Neural cell (in vitro differentiated cells): ENCODE results near the gene GCK. TPM values are rescaled to one million over a fixed set of nuclear protein-coding genes. Genes with fewer than 3 reads are reported as not detected.

Experiments
- H2AFZ ChIP-seq: fragments of 200-600, 300-800 bp; sonication (generic), shearing (Covaris generic); 2 replicates; pipeline ENCODE4 v1.6.0; 2014; ENCODE audit warnings: low read depth, mild to moderate bottlenecking, antibody characterized with exemption, low read length, moderate library complexity
- H3F3A ChIP-seq: fragments of 200-600 bp; shearing (Covaris generic); 2 replicates; pipeline ENCODE4 v1.6.1; 2016; ENCODE audit warnings: mild to moderate bottlenecking, moderate library complexity, mixed read lengths, antibody characterized with exemption, low read length; ENCODE audit not compliant: insufficient read depth, poor library complexity, severe bottlenecking
- H3K27ac ChIP-seq: fragments of 200-600, 300-800 bp; sonication (generic), shearing (Covaris generic); 2 replicates; pipeline ENCODE4 v1.5.1; 2014; ENCODE audit warnings: mild to moderate bottlenecking, low read length, moderate library complexity
- H3K27me3 ChIP-seq: fragments of 300-800, 200-600 bp; sonication (generic), shearing (Covaris generic); 2 replicates; pipeline ENCODE4 v1.6.0; 2014; ENCODE audit warnings: mild to moderate bottlenecking, low read depth, low read length, moderate library complexity; ENCODE audit not compliant: insufficient read depth
- H3K36me3 ChIP-seq: fragments of 300-800, 200-600 bp; sonication (generic), shearing (Covaris generic); 2 replicates; pipeline ENCODE4 v1.5.1; 2014; ENCODE audit warnings: mild to moderate bottlenecking, antibody characterized with exemption, low read length, moderate library complexity; ENCODE audit not compliant: insufficient read depth
- H3K4me2 ChIP-seq: fragments of 300-800, 200-600 bp; sonication (generic), shearing (Covaris generic); 2 replicates; pipeline ENCODE4 v1.6.0; 2014; ENCODE audit warnings: mild to moderate bottlenecking, low read length
- H3K4me3 ChIP-seq: fragments of 300-800, 200-600 bp; sonication (generic), shearing (Covaris generic); 2 replicates; pipeline ENCODE4 v1.5.1; 2014; ENCODE audit warnings: mild to moderate bottlenecking, low read length, moderate library complexity
- H3K79me2 ChIP-seq: fragments of 200-600 bp; shearing (Covaris generic); replicated peaks from 2 replicates; pipeline ENCODE4 v1.6.0; 2014; ENCODE audit warnings: mild to moderate bottlenecking, low read length, moderate library complexity; ENCODE audit not compliant: insufficient read depth
- H3K9ac ChIP-seq: fragments of 300-800, 200-600 bp; sonication (generic), shearing (Covaris generic); 2 replicates; pipeline ENCODE4 v1.6.1; 2016; ENCODE audit warnings: mild to moderate bottlenecking, low read length, mixed read lengths
- H3K9me2 ChIP-seq: fragments of 200-600 bp; shearing (Covaris generic); 2 replicates; pipeline ENCODE4 v1.6.1; 2016; ENCODE audit warnings: mild to moderate bottlenecking, low read length, mixed read lengths; ENCODE audit not compliant: insufficient read depth
- H3K9me3 ChIP-seq: fragments of 200-600, 300-800 bp; sonication (generic), shearing (Covaris generic); 2 replicates; pipeline ENCODE4 v1.6.1; 2016; ENCODE audit warnings: mild to moderate bottlenecking, mixed run types, low read length, moderate library complexity, mixed read lengths
- H4K20me1 ChIP-seq: fragments of 200-600 bp; shearing (Covaris generic); 2 replicates; pipeline ENCODE4 v1.6.1; 2016; ENCODE audit warnings: mild to moderate bottlenecking, mixed run types; ENCODE audit not compliant: insufficient read depth
- CTCF ChIP-seq: fragments of 450-650 bp; IDR thresholded peaks from 2 replicates; pipeline ENCODE4 v1.5.1; 2014; ENCODE audit warnings: antibody characterized with exemption, mild to moderate bottlenecking, moderate library complexity; ENCODE audit not compliant: poor library complexity, severe bottlenecking
- EP300 ChIP-seq: fragments of 450-650 bp; conservative IDR thresholded peaks from 2 replicates; pipeline ENCODE4 v1.6.1; 2014; ENCODE audit warnings: antibody characterized with exemption, mild to moderate bottlenecking, moderate library complexity; ENCODE audit not compliant: poor library complexity, severe bottlenecking
- EZH2 ChIP-seq: fragments of 200-600, 300-800 bp; shearing (Covaris generic), sonication (generic); IDR thresholded peaks from 2 replicates; pipeline ENCODE4 v1.6.1; 2014; ENCODE audit warnings: antibody characterized with exemption, low read length, borderline replicate concordance, mild to moderate bottlenecking; ENCODE audit not compliant: insufficient read depth, poor library complexity, severe bottlenecking
- MXI1 ChIP-seq: fragments of 450-650 bp; conservative IDR thresholded peaks from 2 replicates; pipeline ENCODE4 v1.6.1; 2014; ENCODE audit warnings: antibody characterized with exemption, mild to moderate bottlenecking; ENCODE audit not compliant: poor library complexity, severe bottlenecking
- RAD21 ChIP-seq: fragments of 450-650 bp; conservative IDR thresholded peaks from 2 replicates; pipeline ENCODE4 v1.6.1; 2014; ENCODE audit warnings: antibody characterized with exemption, mild to moderate bottlenecking, moderate library complexity
- REST ChIP-seq: IDR thresholded peaks from 2 replicates; pipeline ENCODE4 v1.6.1; 2012; ENCODE audit warnings: borderline replicate concordance
- SMC3 ChIP-seq: fragments of 450-650 bp; conservative IDR thresholded peaks from 2 replicates; pipeline ENCODE4 v1.6.1; 2014; ENCODE audit warnings: antibody characterized with exemption, mild to moderate bottlenecking, moderate library complexity; ENCODE audit not compliant: poor library complexity
- polyA plus RNA-seq: library from polyadenylated mRNA; depleted of rRNA; stranded (reverse); fragments of >200 nt; gene quantifications from 2 replicates; pipeline ENCODE4 v1.2.3, GENCODE V29; 2014

GCK gene
- polyA plus RNA-seq, 1 donor from 2014 or later, result 7.4 TPM

GRCh38 chr7:44104860-44105771, 84.1 kb downstream of the GCK start:
- no peaks in the 10 kb centered on the region for H4K20me1 ChIP-seq

GRCh38 chr7:44103923-44104859, 85.0 kb downstream of the GCK start, which contains the start of gene AEBP1:
TSS of gene AEBP1 (plus strand) at chr7:44104345. CDS start at chr7:44104666, 321 bp downstream.
- Histone ChIP-seq H3K4me2 (no peak within 1 kb of the TSS), H3K9me3 (no peaks in the 10 kb centered on the region), H3K27ac (no peak within 1 kb of the TSS), H2AFZ (no peak within 1 kb of the TSS), H3K36me3 (no peaks in the 10 kb centered on the region), H3K4me3 (peak within 1 kb of the TSS; percentile 49), H3K27me3 (peaks cover 19% of the 10 kb centered on the region), H3F3A (no peaks in the 10 kb centered on the region), H3K9ac (no peak within 1 kb of the TSS), H3K79me2 (no peaks in the 10 kb centered on the region), H3K9me2 (no peaks in the 10 kb centered on the region), H4K20me1 (no peaks in the 10 kb centered on the region)
- no peak for TF ChIP-seq CTCF
- no peak for TF ChIP-seq REST
- no peak for TF ChIP-seq EZH2
- TF ChIP-seq MXI1, result no peak
- TF ChIP-seq SMC3, result no peak

More at GRCh38 chr7:44104860-44105771, 84.1 kb downstream of the GCK start:
- Histone ChIP-seq H3K4me3 (no peak overlapping the region), H3F3A (no peaks in the 10 kb centered on the region), H3K9ac (no peak overlapping the region), H3K4me2 (no peak overlapping the region), H3K79me2 (no peaks in the 10 kb centered on the region), H3K27ac (no peak overlapping the region), H3K9me3 (no peaks in the 10 kb centered on the region), H3K9me2 (no peaks in the 10 kb centered on the region), H3K27me3 (peaks cover 19% of the 10 kb centered on the region), H3K36me3 (no peaks in the 10 kb centered on the region), H2AFZ (no peak overlapping the region)
- no peak for TF ChIP-seq CTCF
- TF ChIP-seq RAD21, result no peak
- no peak for TF ChIP-seq SMC3
- no peak for TF ChIP-seq EP300
